Dedifferentiated amniotic fluid mesenchymal stem cell (primary cell): ENCODE data around the gene ARL5A.

Experiments
- DNase-seq: peaks from one replicate; pipeline ENCODE4 v3.0.0-alpha.2; 2016; ENCODE audit errors: extremely low spot score

The ARL5A gene

DNA sequence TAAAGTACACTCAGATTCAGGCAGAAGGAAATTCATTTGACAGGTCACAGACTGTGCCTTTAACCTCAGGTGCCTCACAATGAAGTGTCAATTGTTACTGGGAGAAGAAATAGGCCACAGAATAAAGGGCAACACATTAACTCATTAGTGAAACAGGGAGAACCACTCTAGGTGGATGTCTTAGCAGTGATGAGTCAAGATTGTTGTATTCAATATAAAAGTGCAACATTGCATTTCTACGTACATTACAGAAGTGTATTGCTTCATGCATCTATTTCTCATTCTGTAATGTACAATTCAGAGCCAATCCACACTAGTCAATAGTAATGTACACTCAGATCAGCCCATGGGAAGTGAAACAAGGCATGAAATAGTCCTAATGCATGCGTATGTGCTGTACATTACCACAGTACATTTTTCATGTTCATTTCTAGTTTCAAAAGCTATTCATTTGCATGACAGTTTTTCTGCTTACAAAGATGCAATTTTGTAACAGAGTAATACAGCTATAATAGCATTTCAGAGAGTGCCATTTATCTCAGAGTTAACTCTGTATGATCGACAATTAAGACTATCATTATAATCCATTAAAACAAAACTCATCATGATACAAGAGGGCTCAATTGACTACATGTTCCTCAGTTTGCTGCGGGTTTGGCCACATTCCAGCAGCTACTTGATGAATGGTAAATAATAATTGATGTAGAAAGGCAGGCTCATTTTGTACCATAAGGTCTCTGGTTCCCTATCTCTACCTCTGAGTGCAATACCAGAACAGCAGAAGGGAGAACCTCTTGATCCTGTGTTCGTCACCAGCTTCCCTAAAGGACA, 12.2 kb upstream of the ARL5A start:
- no peak for DNase-seq

DNA sequence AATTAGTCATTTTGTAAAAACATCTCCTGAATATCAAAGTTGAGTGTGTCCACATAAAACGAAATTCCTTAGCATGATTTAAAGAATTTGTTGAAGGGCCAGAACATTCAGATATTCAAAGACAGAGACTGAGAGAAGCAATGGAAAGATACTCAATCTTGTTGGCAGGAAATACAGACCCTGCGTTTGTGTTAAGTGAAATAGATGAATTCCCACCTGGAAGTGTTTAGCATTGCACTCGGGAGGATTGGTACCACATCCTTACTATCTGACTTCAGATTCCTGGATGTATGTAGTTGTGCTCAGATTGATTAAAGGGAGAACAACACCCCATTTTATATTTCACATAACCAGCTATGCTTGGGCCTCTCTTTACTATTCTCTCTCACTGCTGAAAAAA, 9.7 kb upstream of the ARL5A start:
- no peak for DNase-seq

DNA sequence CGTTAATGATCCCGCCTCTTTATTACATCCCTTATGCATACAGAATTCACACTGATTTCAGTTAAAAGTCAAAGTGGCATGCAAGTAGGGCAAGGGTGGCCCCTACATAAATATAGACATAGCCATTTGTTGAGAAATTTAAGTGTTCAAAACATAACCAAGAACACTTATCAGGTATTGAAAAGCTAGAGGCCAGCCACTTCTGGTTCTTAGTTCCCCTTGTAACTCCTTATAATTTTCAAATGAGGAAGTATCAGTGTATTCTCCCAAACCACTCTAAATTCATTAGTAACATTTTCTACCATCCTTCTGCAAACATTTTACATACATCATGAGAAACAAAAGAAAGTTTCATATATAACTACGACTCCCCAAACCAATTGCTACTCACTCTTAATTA, 5.8 kb upstream of the ARL5A start:
- DNase-seq: no peak

DNA sequence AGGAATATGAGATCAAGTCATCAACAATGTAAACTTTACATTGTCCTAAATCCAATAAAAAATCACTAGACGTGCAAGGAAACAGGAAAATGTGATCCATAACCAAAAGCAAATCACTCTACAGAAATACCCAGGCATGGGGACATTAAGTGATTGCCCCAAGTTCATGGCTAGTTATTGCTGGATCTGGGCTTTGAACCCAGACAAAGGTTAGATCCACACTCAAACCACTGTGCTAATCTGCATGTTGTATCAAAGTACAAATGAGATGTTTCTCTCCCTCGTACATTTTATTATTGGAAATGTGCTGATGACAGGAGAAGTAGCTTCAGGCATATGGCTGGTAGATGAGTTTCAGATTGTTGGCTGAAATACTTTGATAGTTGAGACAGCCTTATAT, 2.7 kb upstream of the ARL5A start:
- DNase-seq: no peak

DNA sequence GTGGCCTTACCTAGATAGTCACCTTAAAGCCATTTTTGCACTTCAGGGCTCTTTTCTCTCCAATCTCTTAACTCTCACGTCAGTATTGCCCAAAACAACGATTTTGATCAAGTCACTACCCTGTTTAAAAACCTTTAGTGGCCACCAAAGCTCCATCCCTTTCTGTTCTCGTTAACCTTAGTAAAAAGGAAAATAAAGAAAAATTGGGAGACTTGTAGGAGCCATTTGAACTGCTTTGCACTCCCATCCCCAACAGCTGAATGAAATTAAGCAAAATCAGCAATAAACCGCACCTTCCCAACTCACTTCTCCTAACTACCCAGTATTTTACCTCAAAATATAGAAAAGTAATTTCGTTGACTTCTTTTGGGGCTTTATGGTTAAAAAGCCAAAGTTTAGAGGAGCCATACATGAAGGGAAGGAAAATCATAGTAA, 686 bp upstream of the ARL5A start:
- no peak for DNase-seq

DNA sequence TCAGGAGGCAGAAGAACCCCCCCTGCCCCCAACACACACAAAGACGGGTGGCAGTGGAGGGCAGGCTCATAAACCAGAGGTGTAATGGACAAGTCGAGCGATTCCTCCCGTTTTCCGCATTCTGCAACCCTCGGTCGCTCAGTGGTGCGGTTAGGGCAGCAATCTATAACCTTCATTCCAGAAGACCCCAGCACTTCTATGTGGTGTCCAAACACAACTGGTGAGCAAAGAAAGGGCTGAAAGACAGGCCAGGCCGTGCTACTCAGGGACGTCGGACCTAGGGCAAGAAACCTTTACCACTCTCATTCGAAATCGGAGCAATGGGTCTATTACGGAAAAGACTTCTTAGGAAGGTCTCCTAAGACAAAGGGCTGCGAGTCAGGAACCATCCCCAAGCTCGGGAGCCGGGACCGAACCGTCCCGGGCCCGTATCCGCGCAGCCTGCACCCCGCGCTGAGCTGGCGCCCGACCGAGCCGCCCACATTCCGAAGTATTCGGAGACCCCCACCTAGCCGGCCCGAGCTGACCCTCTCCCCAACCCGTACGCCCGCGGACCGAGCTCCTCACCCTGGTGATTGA, 568 bp downstream of the ARL5A start:
- DNase-seq: no peak

DNA sequence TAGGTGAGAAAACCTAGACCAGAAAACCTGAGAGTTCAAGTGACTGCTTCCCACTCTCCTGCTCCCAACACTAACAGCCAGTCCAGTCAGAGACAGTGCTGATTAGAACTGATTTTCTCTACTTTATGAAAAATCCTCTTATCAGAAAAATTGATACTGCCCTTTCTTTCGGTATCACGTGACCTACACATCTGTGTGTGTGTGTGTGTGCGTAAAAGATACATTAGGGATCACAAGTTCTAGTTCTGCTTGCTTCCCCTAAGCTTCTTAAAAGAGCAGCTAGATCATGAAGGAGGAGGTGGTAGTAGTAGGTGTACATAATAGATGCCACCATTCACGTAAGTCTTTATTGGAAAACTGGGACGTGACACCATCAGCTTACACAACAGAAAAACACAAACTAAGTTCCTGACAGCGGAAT, 1.5 kb downstream of the ARL5A start:
- no peak for DNase-seq

DNA sequence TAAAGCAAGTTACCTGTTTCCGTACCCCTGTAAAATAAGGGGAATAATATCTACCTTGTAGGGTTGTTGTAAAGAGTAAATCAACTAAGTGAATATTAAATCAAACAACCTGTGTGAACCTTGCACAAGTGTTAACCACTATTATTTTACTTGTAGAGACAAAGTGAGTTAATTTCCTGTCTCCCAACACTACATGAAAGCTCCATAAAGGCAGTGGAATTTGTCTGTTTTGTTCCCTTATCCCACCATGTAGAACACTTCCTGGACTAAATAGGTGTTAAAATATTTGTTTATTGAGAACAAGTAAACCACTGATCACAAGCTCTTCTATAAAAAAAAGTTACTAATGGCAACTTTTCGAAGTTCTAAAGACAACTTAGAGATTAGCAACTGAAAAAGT, 3.3 kb downstream of the ARL5A start:
- no peak for DNase-seq

DNA sequence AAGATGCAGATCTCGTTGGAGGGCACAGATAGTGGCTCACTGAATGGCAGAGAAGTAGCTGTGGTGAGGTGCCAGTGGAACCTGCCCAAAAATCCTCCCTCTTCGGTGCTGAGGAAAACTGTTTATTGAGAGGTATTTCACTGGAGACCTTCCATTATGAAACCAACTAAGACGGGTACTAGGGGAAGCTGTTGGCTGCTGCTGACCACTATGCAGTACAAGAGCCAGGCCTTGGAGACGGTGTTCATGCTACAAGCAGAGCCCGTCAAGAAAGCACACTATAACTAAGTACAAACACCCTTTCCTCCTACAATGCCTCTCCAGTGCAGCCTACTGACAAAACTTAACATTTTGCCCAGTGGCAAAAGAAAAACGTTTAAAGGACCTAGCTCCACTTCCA, 4.6 kb downstream of the ARL5A start:
- DNase-seq: no peak

DNA sequence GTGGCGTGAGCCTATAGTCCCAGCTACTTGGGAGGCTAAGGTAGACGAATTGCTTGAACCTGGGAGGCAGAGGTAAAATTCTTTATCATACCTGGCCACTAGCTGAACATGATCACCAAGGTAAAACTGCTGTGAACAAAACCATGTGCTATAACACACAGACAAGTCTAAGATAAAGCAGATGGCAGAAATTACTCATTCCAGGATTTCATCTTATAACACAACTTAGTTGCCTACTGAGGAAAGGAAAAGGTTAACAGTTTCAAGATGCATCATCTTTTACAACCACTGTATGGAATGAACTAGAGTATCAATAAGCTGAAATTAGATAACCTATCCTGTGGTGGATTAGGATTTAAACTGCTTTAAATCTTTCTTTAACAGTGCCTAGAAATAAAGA, 8.3 kb downstream of the ARL5A start:
- no peak for DNase-seq

DNA sequence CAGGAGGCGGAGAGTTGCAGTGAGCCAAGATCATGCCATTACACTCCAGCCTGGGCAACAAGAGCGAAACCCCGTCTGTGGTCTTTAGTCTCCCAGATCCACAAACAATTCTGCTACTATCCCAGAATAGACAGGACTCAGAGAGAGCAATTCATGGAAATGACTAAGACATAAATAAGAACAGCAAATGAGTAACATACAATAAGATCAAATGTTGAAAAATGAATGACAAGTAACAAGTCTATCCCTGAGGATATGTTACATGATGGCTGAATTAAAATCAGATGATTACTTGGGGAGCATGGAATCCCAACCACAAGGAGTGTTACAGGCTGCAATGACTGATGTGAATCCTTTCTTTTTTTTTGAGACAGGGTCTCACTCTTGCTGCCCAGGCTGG, 10.3 kb downstream of the ARL5A start:
- no peak for DNase-seq

DNA sequence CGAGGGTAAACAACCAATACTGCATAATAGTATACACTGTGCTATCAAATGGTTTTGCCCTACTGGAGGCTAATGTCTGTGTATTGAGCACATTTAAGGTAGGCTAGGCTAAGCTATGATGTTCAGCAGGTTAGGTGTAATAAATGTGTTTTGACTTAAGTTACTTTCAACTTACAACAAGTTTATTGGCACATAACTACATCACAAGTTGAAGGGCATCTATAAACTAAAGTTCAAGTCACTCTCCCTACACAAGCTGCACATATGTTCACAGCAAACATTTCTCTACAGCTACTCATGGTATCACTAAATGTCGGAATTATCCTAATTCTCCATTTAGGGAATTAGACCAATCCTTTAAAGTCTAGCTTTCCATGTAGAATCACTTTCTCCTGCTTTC, 11.4 kb downstream of the ARL5A start:
- no peak for DNase-seq

DNA sequence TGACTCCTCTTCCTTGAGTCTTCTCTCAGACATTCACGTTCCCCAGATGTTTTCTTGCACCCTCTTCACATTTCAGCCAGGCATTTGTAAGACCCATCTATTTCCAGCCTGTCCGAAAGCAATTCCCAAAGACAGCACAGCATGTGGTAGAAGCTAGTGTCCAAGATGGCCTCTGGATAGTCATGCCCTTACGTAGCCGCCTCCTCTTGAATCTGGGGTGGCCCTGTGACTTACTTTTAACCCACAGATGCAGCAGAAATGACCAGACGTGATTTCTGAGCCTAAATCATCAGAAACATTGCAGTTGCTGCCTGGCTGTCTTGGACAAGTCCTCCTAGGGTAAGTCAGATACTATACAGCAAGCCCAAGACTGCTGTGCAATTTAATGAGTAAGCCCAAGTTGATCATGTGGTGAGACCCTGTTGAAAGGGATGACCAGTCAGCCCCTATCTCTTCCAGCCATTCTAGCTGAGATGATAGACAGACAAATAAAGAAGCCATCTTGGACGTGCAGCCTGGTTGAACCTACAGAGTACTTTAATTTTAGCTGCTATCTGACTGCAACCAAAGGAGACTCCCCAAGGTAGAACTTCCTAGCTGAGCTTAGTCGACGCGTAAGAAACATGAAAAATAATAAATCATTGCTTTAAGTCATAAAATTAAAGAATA, 12.3 kb downstream of the ARL5A start:
- DNase-seq: no peak

DNA sequence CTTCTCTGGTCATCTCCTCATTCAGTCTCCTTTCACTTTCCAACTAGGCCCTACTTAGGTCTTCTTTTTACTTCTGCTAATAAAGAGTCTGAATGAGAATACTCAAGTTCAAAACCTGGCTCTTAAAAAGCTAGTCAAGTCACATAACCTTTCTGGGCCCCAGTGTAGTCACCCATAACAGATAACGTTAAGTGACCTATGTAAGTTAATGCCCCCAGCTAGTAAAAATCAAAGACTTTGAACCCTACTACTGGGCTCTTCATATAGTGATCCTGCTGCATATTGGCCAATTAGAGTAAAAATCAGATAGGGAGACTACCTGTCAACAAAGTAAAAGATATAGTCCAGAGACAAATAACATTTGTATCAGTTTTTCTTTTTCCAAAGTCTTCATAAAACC, 17.7 kb downstream of the ARL5A start:
- DNase-seq: no peak

DNA sequence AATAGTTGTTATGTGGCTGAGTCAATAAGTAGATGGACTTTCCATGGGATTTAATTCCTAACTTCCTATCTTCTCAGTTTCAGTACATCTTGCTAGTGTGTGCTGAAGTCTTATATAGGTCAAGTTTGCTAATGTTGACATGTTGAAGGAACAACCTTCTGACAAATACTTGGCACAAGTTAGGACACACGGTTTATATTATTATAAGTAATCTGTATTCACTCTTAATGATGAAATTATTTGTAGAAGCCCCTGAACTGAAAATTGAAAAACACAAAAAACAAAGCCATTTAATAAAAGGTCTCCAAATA, 19.2 kb downstream of the ARL5A start:
- no peak for DNase-seq

DNA sequence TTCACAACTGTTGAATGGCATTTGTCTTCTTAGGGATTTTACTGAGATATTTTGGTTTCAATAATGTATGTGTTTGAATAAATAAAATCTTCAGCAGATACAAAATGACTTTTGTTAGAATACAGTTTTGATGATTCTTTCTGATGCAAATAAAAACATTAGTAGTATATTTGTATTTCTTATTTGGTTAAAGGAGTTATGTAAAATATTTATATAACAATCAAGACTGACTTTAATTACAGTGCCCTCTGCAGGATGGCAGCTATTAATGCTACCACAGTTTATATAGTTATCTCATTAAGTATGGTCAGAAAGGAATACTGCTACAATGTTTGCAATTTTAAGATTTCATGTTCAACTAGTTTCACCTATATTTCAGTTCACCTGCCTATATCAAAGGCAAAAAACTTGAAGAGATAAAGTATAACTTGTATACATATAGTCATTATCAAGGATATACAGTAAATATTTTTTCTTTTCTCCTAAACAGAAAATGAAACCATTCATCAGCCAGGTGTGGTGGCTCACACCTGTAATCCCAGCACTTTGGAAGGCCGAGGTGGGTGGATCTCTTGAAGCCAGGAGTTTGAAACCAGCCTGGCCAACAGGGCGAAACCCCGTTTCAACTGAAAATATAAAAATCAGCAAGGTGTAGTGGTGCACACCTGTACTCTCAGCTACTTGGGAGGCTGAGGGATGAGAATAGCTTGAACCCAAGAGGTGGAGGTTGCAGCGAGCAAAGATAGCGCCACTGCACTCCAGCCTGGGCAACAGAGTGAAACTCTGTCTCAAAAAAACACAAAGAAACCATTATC, 19.8 kb downstream of the ARL5A start:
- DNase-seq: peak; percentile 31

DNA sequence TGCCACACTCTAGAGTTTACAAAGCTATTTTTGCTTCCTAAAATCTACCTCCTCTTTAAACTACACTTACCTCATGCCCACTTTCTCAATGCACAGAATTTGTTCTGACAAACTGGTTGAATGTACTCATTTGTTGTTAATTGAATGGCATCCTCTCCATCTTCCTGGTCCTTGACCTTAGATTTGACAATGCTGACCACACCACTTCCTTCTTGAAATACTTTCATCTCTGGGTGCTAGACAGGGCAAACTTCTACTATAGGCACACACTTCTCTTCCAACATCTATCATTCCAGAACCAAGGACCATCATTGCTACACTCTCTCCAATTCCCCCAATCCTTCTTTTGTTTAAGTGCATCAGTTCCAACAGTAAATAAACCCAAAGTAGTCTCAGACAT, 22.3 kb downstream of the ARL5A start:
- DNase-seq: no peak

DNA sequence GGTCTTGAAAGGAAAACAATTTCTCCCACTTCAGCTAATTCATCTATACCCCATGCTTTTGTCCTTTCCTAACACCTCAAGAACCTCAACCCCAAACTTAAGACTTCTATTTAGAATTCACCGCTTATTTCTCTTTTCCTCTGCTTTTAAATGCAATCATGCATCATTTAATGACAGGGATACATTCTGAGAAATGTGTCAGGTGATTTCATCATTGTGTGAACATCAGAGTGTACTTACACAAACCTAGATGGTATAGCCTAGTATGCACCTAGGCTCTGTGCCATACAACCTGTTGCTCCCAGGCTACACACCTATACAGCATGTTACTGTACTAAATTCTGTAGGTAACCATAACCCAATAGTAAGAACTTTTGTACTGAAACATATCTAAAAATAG, 22.9 kb downstream of the ARL5A start:
- DNase-seq: no peak

DNA sequence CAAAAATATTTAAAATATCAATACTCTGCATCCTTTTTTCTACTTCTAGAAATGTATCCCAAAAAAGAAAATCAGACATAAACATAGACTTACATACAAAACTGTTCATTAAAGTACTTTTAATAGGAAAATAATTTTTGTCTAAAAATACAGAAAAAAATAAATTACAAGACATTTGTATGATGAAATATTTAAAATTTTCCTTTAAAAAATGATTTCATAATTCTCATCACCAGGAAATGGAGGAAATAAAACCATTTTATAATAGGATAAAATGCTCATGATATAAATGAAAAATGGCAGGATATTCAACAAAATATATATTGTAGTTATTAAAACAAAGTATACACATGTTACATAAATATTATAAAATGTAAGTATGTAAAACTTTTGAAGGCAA, 24.4 kb downstream of the ARL5A start:
- no peak for DNase-seq

DNA sequence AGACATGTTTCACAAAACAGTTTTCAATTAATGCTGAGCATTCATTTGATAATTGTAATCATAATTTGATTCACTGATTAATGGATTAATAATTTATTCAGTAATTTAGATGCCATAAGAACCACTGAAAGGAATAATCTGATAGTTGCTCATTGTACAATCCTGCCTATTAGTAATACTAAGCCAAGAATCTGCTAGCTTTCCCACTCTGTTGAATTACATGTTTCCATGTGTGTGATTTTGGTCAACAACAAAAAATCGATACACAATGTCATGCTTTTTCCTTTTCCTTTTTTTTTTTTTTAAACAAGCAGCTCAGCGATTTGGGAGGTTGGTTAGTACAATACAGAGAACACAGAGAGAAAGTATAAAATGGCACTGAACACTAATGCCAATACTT, 25.9 kb downstream of the ARL5A start:
- no peak for DNase-seq

DNA sequence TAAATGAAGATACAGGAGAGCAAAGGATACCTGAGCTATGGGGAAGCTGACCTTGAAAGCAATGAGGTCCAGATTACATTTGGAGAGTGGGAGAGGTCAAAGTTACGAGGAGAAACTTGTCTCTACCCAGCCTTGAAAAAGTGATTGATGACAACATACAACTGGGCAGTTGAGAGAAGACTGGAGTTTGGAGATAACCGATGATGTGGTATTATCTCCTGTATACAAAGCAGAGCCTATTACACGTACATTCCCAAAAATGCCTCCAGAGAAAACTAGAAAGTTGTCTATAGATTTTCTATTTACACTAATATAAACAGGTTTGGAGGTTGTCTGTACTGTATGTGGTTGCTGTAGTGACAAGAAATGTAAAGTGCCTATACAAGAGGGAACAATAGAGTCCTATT, 28.3 kb downstream of the ARL5A start:
- DNase-seq: no peak

DNA sequence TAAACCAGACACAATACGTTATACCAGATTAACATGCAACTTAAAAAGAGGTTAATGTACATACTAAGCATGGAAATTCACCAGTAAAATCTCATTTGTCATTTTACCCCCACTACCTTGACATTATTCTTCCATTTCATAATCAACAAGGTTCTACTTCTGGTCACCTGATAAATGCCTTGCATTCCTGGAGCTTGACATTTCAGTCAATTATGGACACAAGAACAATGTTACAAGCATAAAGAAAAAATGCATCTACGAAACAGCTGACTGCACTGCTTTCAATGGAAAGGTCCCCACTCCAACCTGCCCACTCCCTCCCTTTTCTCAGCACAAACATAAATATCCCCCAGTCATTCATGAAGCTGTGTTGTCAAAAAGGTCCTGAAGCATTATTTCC, 31.4 kb downstream of the ARL5A start:
- DNase-seq: no peak
